Bronchial epithelial cell (primary cell): ENCODE measurements around the gene AHNAK. TPM values are rescaled to one million over a fixed set of nuclear protein-coding genes. Genes with fewer than 3 reads are reported as not detected.

ENCODE experiments used
- DNase-seq: peaks from one replicate; pipeline ENCODE4 v3.0.0-alpha.2; 2010; ENCODE audit warnings: low read depth
- FAIRE-seq: peaks from 2 replicates; lab custom pipeline; 2011; peaks lifted over from hg19 to GRCh38; lab: Jason Lieb, UNC
- H3K27me3 ChIP-seq: 2 replicates; pipeline ENCODE4 v1.5.1; 2011; ENCODE audit warnings: low read length; ENCODE audit not compliant: control insufficient read depth, insufficient read depth
- H3K36me3 ChIP-seq: 2 replicates; pipeline ENCODE4 v1.5.1; 2011; ENCODE audit warnings: low read length; ENCODE audit not compliant: control insufficient read depth, insufficient read depth
- H3K4me3 ChIP-seq: 2 replicates; pipeline ENCODE4 v1.5.1; 2011; ENCODE audit warnings: mild to moderate bottlenecking, low read depth, low read length, control low read depth
- CTCF ChIP-seq: IDR thresholded peaks from 2 replicates; pipeline ENCODE4 v1.5.1; 2011; ENCODE audit warnings: mild to moderate bottlenecking, moderate library complexity, low read length, control low read depth, inconsistent platforms; ENCODE audit not compliant: insufficient read depth, severe bottlenecking
- total RNA-seq: library from RNA; depleted of rRNA; stranded (reverse); fragments of >200 nt; gene quantifications from 2 replicates; pipeline ENCODE4 v1.2.1, GENCODE V29; 2014

The AHNAK gene
- total RNA-seq, 1 donor from 2014 or later, result 354 TPM

- no peak for DNase-seq
- peaks cover 40% of the 10 kb centered on the region for H3K36me3 ChIP-seq
- H3K27me3 ChIP-seq, result no peaks in the 10 kb centered on the region
- no peak overlapping the region for H3K4me3 ChIP-seq
- TF ChIP-seq CTCF, result no peak
- no peak for FAIRE-seq
Observed at GRCh38 chr11:62516736-62517371, 29.8 kb downstream of the AHNAK start.

GRCh38 chr11:62514151-62514550 is 32.5 kb downstream of the AHNAK start:
- Histone ChIP-seq H3K4me3 (no peak overlapping the region), H3K36me3 (peaks cover 24% of the 10 kb centered on the region), H3K27me3 (no peaks in the 10 kb centered on the region)
- no peak for TF ChIP-seq CTCF
- DNase-seq (peak; percentile 20), FAIRE-seq (no peak)

GRCh38 chr11:62513626-62514025 is 33.0 kb downstream of the AHNAK start:
- H3K27me3 ChIP-seq, result no peaks in the 10 kb centered on the region
- FAIRE-seq (peak; percentile 47), DNase-seq (no peak)
- peaks cover 19% of the 10 kb centered on the region for H3K36me3 ChIP-seq
- no peak for TF ChIP-seq CTCF
- no peak overlapping the region for H3K4me3 ChIP-seq

GRCh38 chr11:62512961-62513360 is 33.6 kb downstream of the AHNAK start:
- DNase-seq, result no peak
- Histone ChIP-seq H3K27me3 (no peaks in the 10 kb centered on the region), H3K36me3 (peaks cover 13% of the 10 kb centered on the region), H3K4me3 (no peak overlapping the region)
- no peak for FAIRE-seq
- TF ChIP-seq CTCF, result no peak

GRCh38 chr11:62508336-62509058 is 38.1 kb downstream of the AHNAK start:
- peak; percentile 77 for TF ChIP-seq CTCF
- Histone ChIP-seq H3K36me3 (no peaks in the 10 kb centered on the region), H3K4me3 (no peak overlapping the region), H3K27me3 (no peaks in the 10 kb centered on the region)
- DNase-seq, result peak; percentile 64
- peak; percentile 23 for FAIRE-seq
